ENCODE measurements around the gene CCDC179.

GRCh38 chr11:22829231-22830081 is 30.8 kb downstream of the CCDC179 start, which contains the start of gene SVIP:
- peak; percentile 64 for TF ChIP-seq CTCF (conservative IDR thresholded peaks at IDR 0.05)
- no peak for TF ChIP-seq EZH2 (IDR thresholded peaks at IDR 0.05; ENCODE audit: low read depth)
